OCI-LY1 (cell line): ENCODE results near the gene OR1S1.

ENCODE experiments used
- H2AFZ ChIP-seq: fragments of 200-600 bp; sonication (generic), shearing (Covaris generic); 2 replicates; pipeline ENCODE4 v1.6.0; 2014; ENCODE audit warnings: antibody characterized with exemption, mild to moderate bottlenecking, low read length
- H3F3A ChIP-seq: fragments of 200-600 bp; sonication (generic), shearing (Covaris generic); 2 replicates; pipeline ENCODE4 v1.6.0; 2014; ENCODE audit warnings: mild to moderate bottlenecking, antibody characterized with exemption, low read length, moderate library complexity; ENCODE audit not compliant: insufficient read depth
- H3K27ac ChIP-seq: fragments of 200-600 bp; sonication (generic); 2 replicates; pipeline ENCODE4 v1.5.1; 2014; ENCODE audit warnings: low read length, mixed run types, mild to moderate bottlenecking, low read depth; ENCODE audit not compliant: poor library complexity, severe bottlenecking
- H3K27me3 ChIP-seq: fragments of 200-600 bp; sonication (generic); 2 replicates; pipeline ENCODE4 v1.6.0; 2014; ENCODE audit warnings: antibody characterized with exemption, mild to moderate bottlenecking, low read length, moderate library complexity; ENCODE audit not compliant: insufficient read depth
- H3K36me3 ChIP-seq: fragments of 200-600 bp; sonication (generic); 2 replicates; pipeline ENCODE4 v1.6.1; 2014; ENCODE audit warnings: mild to moderate bottlenecking, antibody characterized with exemption, low read length, moderate library complexity, mixed read lengths; ENCODE audit not compliant: insufficient read depth
- H3K4me1 ChIP-seq: fragments of 200-600 bp; sonication (generic); 2 replicates; pipeline ENCODE4 v1.5.1; 2014; ENCODE audit warnings: mild to moderate bottlenecking, low read length, moderate library complexity; ENCODE audit not compliant: insufficient read depth, severe bottlenecking
- H3K4me2 ChIP-seq: fragments of 200-600 bp; sonication (generic), shearing (Covaris generic); 2 replicates; pipeline ENCODE4 v1.6.1; 2014; ENCODE audit warnings: low read length
- H3K4me3 ChIP-seq: fragments of 200-600 bp; sonication (generic); 2 replicates; pipeline ENCODE4 v1.5.1; 2014; ENCODE audit warnings: low read length, low read depth, mild to moderate bottlenecking, mixed read lengths; ENCODE audit not compliant: poor library complexity, severe bottlenecking
- H3K79me2 ChIP-seq: fragments of 200-600 bp; shearing (Covaris generic); 2 replicates; pipeline ENCODE4 v1.6.1; 2016; ENCODE audit warnings: mixed run types, low read length, mixed read lengths; ENCODE audit not compliant: insufficient read depth
- H3K9ac ChIP-seq: fragments of 200-600 bp; sonication (generic), shearing (Covaris generic); 2 replicates; pipeline ENCODE4 v1.6.1; 2014; ENCODE audit warnings: mild to moderate bottlenecking, low read length, mixed read lengths
- H3K9me2 ChIP-seq: fragments of 200-600 bp; sonication (generic), shearing (Covaris generic); 2 replicates; pipeline ENCODE4 v1.6.1; 2014; ENCODE audit warnings: low read depth, mild to moderate bottlenecking, low read length, mixed read lengths
- H3K9me3 ChIP-seq: fragments of 200-600 bp; shearing (Covaris generic); 2 replicates; pipeline ENCODE4 v1.6.1; 2014; ENCODE audit warnings: low read length, mixed read lengths
- H4K20me1 ChIP-seq: fragments of 200-600 bp; sonication (generic), shearing (Covaris generic); 2 replicates; pipeline ENCODE4 v1.6.0; 2016; ENCODE audit warnings: mild to moderate bottlenecking, low read length; ENCODE audit not compliant: insufficient read depth
- EZH2 ChIP-seq: fragments of 200-600 bp; sonication (generic), shearing (Covaris generic); IDR thresholded peaks from 2 replicates; pipeline ENCODE4 v1.8.0; 2017; ENCODE audit warnings: borderline replicate concordance, mixed run types, mild to moderate bottlenecking, antibody characterized with exemption, low read length, moderate library complexity, mixed read lengths
- TF ChIP-seq, protein P1 (sequence below): fragments of 200-600 bp; sonication (generic), shearing (Covaris generic); IDR thresholded peaks from 2 replicates; pipeline ENCODE4 v1.5.1; 2017; ENCODE audit warnings: mild to moderate bottlenecking, antibody characterized with exemption, low read length, moderate library complexity, mixed read lengths

Gene OR1S1

DNA sequence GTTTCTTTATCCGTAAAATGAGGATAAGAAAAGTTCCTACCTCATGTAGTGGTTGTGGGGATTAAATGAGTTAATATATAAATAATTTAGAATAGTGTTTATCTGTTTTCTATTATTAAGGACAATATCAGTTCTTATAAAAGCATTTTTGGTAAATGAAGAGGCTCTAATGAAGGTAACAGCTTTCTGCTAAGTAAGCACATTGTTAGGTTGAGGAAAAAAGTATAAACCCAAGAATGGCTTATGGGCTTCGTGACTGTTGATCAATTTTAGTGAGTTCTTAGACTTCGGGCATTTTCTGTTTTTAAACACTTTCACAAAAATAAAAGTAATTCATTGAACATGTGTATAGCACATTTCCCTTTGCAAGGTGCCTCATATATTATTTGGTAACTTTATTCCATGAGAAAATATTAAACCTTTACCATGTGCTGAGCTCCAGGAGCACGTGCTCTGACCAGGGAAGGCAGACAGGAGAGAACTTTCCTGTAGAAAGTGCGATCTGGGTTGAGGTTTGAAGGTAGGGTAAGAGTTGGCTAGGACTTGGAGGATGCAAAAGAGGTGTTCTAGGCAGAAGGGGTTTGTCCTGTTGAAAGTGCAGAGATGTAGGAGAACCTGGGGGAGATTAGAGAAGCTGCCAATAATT lies 35.0 kb upstream of the OR1S1 start:
- no peaks in the 10 kb centered on the region for H3K4me1 ChIP-seq
- H3K79me2 ChIP-seq: no peaks in the 10 kb centered on the region
- H3K4me2 ChIP-seq: no peak overlapping the region
- H3K9ac ChIP-seq: no peak overlapping the region
- no peaks in the 10 kb centered on the region for H3K9me3 ChIP-seq
- H3K9me2 ChIP-seq: no peaks in the 10 kb centered on the region
- H3K27ac ChIP-seq: no peak overlapping the region
- H3K4me3 ChIP-seq: no peak overlapping the region
- H2AFZ ChIP-seq: no peak overlapping the region
- TF ChIP-seq, protein P1, sequence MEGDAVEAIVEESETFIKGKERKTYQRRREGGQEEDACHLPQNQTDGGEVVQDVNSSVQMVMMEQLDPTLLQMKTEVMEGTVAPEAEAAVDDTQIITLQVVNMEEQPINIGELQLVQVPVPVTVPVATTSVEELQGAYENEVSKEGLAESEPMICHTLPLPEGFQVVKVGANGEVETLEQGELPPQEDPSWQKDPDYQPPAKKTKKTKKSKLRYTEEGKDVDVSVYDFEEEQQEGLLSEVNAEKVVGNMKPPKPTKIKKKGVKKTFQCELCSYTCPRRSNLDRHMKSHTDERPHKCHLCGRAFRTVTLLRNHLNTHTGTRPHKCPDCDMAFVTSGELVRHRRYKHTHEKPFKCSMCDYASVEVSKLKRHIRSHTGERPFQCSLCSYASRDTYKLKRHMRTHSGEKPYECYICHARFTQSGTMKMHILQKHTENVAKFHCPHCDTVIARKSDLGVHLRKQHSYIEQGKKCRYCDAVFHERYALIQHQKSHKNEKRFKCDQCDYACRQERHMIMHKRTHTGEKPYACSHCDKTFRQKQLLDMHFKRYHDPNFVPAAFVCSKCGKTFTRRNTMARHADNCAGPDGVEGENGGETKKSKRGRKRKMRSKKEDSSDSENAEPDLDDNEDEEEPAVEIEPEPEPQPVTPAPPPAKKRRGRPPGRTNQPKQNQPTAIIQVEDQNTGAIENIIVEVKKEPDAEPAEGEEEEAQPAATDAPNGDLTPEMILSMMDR: no peak
- no peak for TF ChIP-seq EZH2
- H3F3A ChIP-seq: no peaks in the 10 kb centered on the region
- H3K27me3 ChIP-seq: no peaks in the 10 kb centered on the region
- no peaks in the 10 kb centered on the region for H4K20me1 ChIP-seq
- H3K36me3 ChIP-seq: no peaks in the 10 kb centered on the region

DNA sequence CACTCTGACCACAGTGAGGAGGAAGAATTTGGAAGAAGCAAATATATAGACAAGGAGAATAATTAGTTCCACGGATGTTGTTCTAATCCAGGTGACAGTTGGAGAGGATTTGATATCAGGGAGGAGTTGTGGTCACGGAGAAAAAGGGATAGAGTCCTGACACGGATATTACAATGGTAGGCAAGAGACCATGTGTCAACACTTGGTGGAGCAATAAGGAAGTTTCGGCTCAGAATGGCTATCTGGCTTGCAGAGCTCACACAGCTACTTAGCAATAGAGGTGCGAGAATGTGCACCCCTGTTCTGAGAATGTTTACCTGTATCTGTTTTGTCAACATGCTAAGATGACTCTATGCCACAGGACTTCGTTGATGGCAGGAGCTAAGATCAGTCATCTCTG lies 34.1 kb upstream of the OR1S1 start:
- H3K79me2 ChIP-seq: no peaks in the 10 kb centered on the region
- no peaks in the 10 kb centered on the region for H3K9me3 ChIP-seq
- no peak overlapping the region for H3K9ac ChIP-seq
- no peaks in the 10 kb centered on the region for H3K36me3 ChIP-seq
- H4K20me1 ChIP-seq: no peaks in the 10 kb centered on the region
- no peak overlapping the region for H3K4me2 ChIP-seq
- no peaks in the 10 kb centered on the region for H3K27me3 ChIP-seq
- no peak overlapping the region for H2AFZ ChIP-seq
- no peak overlapping the region for H3K27ac ChIP-seq
- H3F3A ChIP-seq: no peaks in the 10 kb centered on the region
- no peaks in the 10 kb centered on the region for H3K9me2 ChIP-seq
- H3K4me3 ChIP-seq: no peak overlapping the region
- H3K4me1 ChIP-seq: no peaks in the 10 kb centered on the region
- no peak for TF ChIP-seq EZH2
- TF ChIP-seq, protein P1: no peak

DNA sequence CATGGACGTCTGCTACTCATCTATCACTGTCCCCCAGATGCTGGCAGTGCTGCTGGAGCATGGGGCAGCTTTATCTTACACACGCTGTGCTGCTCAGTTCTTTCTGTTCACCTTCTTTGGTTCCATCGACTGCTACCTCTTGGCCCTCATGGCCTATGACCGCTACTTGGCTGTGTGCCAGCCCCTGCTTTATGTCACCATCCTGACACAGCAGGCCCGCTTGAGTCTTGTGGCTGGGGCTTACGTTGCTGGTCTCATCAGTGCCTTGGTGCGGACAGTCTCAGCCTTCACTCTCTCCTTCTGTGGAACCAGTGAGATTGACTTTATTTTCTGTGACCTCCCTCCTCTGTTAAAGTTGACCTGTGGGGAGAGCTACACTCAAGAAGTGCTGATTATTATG lies 32.9 kb upstream of the OR1S1 start:
- Histone ChIP-seq H3K9me2 (no peaks in the 10 kb centered on the region), H3K4me3 (no peak overlapping the region), H3K9me3 (no peaks in the 10 kb centered on the region), H3K4me1 (no peaks in the 10 kb centered on the region), H4K20me1 (no peaks in the 10 kb centered on the region), H3K4me2 (no peak overlapping the region), H3K27me3 (no peaks in the 10 kb centered on the region), H3K79me2 (no peaks in the 10 kb centered on the region), H3F3A (no peaks in the 10 kb centered on the region), H3K9ac (no peak overlapping the region), H3K27ac (no peak overlapping the region), H3K36me3 (no peaks in the 10 kb centered on the region), H2AFZ (no peak overlapping the region)
- no peak for TF ChIP-seq EZH2

DNA sequence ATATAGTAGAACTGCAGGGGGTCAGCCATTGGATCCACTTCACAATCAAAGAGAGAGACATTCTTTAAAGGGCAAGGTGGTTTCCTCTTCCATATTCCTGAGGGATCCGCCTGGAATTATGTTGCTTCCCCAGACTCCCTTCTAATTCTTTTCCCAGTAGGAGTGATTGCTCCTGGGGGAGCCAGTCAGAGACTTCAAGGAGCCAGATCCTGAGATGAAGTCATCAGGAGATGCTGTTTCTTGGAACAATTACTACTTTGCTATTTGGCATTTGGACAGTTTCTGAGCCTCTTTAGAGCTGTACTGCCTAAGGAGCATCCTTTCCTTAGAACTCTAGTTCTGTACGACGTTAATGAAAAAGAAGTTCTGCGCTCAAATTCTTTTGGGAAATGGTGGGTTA lies 25.6 kb upstream of the OR1S1 start:
- Histone ChIP-seq H3K4me2 (no peak overlapping the region), H3K36me3 (no peaks in the 10 kb centered on the region), H3K4me3 (no peak overlapping the region), H2AFZ (no peak overlapping the region), H4K20me1 (no peaks in the 10 kb centered on the region), H3K27ac (no peak overlapping the region), H3K9ac (no peak overlapping the region), H3K9me2 (no peaks in the 10 kb centered on the region), H3K79me2 (no peaks in the 10 kb centered on the region), H3K9me3 (no peaks in the 10 kb centered on the region), H3F3A (no peaks in the 10 kb centered on the region), H3K27me3 (no peaks in the 10 kb centered on the region; the same call in 1 of the 2 replicates), H3K4me1 (no peaks in the 10 kb centered on the region)
- no peak for TF ChIP-seq EZH2
- TF ChIP-seq, protein P1: no peak
